OCI-M1 (cell line): ENCODE data around the gene TIMM23.
"Not testable (repeated sequence)": the region's sequence is repeated elsewhere in the genome, so short reads cannot be mapped to it uniquely, and the experiment has no call there.

ENCODE experiments used
- DNase-seq: peaks from one replicate; lab custom pipeline; 2025; lab: John Stamatoyannopoulos, UW

Gene TIMM23

DNA sequence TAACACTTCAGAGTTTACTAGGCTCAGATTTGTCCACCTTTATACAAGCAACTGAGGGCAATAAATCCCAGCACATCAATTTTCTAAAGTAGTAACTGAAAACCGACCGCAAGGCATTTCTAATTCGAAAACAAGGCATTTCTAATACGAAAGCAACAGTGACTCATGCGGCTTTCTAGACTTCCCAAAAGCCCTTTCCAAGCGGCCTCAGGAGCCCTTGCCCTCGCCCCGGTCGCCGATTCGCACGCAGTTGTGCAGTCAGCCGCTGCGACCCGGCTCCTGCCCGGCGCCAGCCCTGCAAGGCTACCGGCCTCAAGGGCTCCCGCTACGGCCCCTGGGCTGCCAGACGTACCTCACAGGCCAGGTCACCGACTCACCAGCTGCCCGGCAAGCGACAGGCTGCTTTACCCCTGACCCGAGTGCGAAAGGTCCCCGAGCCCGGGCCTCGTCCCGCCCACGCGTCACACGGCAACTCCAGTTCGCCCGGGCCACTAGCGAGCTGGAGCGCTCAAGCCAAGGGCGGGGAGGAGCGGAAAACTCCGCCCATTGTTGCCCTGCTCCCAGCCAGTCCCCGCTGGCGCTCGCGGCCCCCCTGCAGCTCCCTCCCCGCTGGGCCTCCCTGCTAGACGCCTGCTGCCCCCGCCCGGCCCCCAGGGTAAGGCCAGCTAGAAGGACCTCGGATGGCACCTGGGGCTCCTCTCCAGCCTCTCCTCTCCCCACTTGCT, 50.9 kb downstream of the TIMM23 start:
- peak; percentile 98 for DNase-seq

DNA sequence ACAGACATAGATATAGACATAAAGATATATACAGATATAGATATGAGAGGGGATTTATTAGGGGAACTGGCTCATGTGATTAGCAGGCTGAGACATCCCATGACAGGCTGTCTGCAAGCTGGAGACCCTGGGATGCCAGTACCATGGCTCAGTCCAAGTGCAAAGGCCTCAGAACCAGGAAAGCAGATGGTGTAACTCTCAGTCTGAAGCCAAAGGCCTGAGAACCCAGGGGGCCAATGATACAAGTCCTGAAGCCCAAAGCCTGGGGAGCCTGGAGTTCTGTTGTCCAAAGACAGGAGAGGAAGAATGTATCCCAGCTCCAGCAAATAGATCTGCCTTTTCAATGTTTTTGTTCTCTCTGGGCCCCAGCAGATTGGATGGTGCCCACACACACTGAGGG, 52.7 kb downstream of the TIMM23 start:
- no peak for DNase-seq

DNA sequence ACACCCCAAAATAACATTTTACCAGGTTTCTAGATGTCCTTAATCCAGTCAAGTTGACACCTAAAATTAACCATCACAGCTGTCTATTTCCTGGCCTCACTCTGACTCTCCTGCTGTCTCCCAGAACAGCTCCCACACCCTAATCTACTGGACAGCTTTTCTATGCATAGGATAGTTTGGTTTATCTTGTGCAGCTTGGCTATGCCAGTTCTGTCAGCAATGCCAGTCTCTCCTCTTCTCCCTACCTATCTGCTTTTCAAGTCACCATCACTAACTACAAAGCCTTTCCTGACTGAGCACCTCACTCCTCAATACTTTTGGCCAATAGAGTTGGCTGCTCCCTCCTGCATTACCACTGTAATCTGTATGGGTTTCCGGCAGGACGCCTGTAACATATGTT, 53.1 kb downstream of the TIMM23 start:
- DNase-seq: no peak

DNA sequence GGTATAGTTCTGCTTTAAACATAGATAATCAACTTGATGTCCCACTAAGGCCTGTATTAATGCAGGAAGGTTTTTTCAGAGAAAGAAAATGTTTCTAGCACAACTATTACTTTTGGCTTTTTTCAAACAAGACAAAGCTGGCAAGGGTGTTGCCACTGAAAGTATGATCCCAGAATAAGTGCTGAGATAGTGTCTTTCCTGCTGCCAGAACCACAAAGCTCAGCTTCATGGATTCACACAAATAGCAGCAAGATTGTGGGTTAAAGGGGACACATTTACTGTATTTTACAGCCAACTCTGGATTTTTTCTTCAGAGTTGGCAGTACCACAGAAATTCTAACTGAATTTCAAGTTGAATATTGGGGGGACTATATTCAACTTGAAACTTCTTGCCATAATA, 53.8 kb downstream of the TIMM23 start:
- no peak for DNase-seq

DNA sequence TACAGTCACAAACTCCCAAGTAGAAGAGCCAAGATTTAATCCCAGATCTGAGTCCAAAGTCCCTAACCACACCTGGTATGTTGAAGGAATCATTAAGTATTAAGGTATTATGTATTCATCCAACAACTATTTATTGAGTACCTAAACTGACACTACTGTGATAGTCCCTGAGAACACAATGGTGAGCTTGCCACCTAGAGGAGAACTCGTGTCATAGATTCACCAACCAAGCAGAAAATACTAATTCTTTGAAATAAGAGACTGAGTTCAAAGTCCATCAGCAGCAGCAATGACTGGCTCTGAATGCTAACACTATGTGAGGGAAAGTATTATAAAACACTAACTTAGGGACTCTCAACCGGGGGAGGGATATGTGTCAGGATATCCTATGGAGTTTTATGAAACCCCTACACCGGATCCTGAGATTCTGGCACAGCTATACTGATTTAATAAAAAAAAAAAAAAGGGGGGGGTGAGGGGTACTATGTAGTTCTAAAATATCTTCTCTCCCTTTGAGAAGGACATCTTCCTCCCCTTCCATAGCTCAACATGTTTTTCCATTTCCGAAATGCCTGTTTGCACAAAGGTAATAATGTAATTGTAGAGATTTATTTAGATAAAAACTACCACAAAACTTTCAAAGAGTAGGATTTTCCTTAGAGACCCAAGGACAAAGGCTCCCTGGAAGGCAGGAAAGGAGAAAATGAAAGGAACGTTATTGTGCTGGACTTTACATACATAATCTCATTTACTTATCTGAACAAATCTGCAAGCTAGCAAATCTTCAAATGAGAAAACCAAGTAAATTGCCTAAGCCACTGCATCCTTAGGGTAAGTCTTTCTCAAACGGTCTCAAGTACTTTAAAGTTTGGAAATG, 56.5 kb downstream of the TIMM23 start:
- peak; percentile 84 for DNase-seq

DNA sequence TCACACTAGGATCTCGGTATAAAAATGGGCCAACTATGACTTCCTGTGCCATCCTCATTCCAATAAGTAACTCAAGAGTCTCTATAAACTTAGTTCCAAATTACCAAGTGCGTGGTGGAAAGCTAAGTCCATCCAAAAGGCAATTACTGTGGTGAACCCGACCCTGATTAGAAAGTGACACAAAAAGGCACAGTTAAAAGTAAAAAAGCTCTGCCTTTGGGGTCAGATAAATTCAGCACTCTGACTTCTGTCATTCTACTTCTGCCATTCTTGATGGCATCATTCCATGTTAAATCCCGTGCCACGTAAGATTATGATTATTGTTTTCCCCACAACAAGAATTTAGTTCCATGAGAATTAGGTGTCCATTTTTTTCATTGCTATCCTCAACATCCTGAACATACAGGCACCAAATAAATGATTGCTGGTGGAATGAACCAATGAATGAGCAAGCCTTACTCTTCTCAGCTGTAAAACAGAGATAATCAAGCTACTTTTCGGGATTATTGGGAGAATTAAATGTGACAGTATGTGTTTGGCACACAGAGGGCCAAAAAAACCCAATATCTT, 57.3 kb downstream of the TIMM23 start:
- DNase-seq: peak; percentile 54

DNA sequence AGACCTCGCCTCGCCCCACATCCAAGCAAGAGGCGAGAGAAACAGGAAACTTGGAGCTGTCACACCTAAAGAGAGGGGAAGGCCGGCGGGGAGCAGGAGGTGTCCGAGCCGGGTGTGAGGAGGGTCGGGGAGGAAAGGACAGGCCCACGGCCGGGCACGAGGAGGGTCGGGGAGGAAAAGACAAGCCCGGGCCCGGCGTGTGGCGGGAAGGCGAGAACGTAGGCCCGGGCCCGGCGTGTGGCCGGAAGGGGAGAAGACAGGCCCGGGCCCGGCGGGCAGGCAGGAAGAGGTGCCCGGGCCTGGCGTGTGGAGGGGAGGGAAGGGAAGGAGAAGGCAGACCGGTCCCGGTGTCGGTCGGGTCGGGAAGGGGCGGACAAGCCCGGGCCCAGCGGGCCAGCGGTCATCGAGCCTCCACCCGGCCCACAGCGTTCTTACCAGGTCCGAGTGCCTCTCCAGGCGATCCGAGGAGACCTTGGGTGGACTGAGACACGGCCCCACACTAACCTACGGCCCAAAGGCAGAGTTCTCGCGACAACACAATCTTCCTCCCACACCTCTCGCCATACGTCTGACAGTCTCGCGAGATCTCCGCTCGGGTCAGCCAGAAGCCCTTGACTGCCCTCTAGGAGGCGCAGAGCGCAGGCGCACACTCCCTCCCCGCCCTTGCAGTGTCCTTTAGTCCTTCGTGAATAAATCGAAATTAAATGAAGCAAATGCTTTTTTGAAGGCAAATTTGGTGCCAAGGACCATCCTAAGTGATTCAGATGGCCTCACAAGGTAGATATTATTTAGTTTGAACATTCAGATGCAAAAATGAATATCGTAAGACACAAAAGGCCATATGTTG, 58.0 kb downstream of the TIMM23 start, which contains the start of gene NCOA4:
Gene NCOA4 (minus strand): TSS at position 533 of the 847 bp plus-strand sequence. CDS start 13,943 bp downstream, outside the sequence.
- DNase-seq: peak; percentile 99

DNA sequence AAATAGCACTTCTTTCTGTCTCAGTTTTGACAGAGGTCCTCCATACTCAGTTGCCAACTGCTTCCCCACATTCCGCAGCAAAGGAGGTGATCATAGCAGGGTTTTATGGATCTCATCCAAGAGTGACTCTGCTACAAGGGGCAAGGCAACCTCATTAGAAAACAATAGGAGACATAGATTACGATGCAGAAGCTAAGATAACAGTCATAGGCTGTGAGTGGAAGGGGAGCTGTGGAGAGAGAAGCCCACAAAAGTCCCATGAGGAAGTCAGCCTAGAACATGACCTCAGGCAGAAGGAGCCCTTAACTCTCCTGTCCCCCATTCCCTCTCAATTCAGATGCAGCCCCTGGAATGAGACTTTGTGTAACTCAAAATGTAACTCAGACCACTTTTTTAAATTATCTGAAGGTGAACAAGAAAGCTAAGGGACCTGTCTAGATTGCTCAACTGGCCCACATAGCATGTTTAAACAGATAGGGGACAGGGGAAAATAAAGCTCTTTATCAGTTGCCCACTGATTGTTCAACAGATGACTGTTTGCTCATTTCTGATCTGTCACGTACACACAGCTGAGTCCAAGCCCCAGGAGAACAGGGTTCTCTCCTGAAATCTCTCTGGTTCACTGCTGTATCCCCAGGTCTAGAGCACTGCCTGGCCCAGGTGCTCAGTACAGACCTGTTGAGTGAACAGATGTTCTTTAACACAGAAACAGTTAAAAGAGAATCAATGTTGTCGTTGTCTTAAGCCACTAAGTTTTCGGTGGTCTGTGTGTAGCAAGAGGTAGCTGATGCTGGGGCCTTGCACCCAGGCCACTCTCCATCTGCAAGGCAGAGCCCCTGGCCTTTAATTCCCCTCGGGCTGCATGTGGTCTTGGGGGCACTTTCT, 59.6 kb downstream of the TIMM23 start:
- peak; percentile 54 for DNase-seq

DNA sequence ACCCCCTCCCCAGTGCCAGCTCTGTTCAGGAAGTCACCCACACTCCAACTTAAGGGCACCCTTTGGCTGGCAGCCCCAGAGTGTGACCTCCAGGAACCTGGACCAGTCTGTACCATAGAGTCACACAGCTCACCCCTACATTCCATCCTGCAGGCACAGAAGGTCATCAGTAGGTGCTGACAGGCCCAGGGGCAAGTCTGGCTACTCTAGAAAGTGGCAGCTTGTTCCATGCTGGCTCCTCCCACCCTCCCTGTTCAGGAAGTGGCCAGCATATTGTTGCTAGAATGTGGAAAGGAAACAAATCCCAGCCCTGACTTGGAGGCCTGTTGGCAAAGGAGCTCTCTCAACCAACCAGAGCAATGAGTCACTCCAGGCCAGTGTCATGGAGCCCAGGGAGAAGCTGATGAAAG, 61.3 kb downstream of the TIMM23 start:
- DNase-seq: peak; percentile 13

DNA sequence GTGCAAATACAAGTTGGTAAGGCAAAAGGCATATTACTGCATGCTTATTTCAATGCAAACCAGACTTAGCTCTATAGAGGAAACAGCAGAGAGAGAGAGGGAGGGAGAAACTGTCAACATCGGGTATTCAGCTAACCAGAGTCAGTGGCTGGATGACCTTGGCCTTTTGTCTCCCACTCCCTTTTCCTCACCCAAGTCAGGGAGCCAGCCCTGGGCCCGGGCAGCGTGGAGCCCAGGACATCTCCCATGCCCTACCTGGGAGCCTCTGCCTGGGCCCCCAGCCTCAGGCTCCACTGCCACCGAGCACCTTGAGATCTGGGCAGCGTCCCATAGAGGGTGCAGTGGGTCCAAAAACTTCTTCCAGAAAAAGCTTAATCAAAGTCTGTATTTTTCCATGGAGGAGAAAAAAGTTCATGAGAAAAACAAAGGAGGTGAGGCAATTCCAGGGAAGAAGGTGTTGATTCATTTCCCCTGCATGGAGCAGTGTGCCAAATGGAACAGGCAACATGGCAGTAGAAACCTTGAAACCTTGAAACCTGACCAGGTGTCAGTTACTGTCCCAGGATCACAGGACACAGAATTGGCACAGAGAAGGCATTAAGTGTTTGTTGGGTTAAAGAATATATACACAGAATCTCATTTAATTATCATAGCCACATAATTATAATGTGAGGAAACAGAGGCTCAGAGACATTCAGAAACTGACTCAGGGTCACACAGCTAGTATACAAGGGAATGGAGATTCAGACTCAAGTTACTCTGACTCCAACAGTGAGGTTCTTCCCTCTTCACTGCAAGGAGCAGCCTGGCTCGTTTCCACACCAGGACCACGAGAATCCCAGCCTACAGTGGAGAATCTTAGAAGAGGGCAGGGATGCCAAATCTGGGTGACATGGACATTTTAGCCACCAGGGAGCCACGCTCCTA, 63.9 kb downstream of the TIMM23 start:
- DNase-seq: no peak

DNA sequence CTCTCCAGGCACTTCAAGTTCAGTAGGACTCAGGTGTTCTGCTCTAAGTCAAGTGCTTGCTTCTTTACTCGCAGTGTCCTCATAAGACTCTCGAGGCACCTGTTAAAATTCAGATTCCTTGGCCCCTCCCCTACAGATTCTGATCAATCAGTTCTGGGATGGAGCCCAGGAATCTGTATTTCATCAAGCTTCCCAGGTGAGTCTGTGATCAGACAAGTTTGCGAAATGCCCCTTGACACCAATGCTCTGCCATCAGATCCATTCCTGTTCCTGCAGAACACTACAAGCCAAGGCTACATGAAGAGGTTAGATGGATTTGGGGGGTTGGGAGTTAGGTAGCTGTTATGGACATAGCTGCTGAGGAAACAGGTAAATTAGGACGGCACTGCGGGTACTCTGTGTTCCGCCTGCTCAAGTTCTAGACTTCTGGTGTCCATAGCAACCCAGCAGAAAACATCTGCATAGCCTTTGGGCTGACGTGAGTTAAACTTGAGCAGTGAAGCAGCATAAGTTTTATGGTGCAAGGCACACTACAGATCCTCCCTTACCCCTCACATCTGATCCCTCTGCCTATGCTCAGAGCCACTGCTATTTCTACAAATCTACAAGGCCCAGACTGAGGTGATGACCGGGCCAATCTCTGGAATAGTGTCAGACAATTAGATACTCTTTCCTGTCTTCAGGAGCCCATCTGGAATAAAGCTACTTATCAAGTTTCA, 65.0 kb downstream of the TIMM23 start:
- no peak for DNase-seq

DNA sequence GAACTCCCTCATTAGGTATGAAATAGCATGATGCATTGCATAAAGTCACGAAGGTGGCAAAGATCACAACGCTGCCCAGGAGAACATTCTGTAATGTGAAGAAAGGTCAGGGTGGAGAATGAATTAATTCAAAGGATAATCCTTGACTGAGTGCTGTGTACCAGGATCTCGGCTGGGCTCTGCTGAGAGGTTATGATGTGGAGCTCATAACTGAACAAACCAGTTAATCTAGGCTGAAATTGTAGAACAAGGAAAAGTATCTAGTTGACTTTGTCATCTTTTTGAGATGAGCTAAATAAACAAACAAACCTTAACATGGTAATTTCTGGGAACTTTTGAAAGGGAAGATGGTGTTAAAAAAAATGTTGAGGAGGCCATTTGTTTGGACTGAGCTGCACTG, 67.7 kb downstream of the TIMM23 start:
- no peak for DNase-seq

DNA sequence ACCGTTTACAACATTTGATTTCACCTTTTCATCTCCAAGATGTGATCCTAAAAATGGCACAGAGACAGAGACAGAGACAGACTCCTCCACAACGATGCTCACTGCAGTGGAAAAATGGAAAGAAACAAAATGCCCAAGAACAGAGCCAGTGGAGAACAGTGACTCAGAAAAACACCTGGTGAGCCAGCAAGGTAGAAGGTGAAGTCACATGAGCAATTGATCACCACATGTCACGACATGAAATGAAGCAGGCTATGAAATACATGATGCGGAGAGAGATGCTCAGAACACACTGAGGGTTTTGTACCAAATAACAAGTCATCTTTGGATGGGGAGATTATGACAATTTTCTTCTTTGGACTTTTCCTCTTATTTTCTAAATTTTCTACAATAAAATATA, 70.2 kb downstream of the TIMM23 start:
- no peak for DNase-seq

DNA sequence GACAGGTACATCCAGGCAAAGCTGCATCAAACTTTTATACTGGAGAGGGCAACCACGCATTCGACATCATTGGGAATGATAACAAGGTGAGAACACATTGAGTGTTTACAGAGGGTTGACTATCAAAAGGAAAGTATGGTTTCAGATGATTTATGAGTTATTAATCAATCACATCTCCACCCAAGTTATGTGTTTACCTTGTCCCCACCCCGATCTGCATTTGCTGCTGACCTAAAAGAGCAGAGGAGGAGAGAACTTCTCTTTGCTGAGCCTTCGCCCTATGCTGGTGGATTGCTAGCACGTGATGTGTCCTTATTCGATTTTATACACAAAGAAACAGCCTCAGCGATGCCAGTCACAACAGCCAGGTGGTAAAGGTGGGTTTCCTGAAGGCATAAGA, 74.0 kb downstream of the TIMM23 start, which contains the start of gene MSMB:
Gene MSMB (minus strand): TSS at position 9 of the 400 bp plus-strand sequence. CDS start 32 bp downstream, outside the sequence.
- no peak for DNase-seq

DNA sequence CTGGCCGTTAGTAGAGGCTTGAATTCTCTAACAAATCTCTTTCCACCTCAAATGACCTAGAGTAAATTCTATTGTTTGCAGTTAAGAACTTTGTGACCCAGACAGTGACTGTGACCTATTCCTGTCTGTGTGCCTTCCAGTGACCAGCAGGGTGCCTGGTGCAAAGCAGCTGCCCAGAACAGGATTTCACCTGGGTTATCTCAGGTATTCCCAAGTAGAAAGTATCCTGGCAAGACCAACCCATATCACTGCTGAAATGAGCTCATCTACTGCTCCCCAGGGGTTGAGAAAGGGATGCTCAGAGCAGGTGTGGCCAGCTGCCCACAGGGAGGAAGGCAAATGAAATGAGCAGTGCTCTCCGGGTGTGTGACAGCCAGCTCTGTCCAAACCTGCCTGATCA, 75.9 kb downstream of the TIMM23 start:
- DNase-seq: no peak

DNA sequence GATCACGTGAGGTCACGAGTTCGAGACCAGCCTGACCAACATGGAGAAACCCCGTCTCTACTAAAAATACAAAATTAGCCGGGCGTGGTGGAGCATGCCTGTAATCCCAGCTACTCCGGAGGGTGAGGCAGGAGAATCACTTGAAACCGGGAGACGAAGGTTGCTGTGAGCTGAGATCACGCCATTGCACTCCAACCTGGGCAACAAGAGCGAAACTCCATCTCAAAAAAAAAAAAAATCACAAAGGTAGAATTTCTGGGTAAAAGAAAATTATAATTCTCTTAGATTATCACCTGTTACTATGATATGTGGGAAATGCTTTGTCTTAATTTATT, 77.2 kb downstream of the TIMM23 start:
- DNase-seq: not testable (repeated sequence)

DNA sequence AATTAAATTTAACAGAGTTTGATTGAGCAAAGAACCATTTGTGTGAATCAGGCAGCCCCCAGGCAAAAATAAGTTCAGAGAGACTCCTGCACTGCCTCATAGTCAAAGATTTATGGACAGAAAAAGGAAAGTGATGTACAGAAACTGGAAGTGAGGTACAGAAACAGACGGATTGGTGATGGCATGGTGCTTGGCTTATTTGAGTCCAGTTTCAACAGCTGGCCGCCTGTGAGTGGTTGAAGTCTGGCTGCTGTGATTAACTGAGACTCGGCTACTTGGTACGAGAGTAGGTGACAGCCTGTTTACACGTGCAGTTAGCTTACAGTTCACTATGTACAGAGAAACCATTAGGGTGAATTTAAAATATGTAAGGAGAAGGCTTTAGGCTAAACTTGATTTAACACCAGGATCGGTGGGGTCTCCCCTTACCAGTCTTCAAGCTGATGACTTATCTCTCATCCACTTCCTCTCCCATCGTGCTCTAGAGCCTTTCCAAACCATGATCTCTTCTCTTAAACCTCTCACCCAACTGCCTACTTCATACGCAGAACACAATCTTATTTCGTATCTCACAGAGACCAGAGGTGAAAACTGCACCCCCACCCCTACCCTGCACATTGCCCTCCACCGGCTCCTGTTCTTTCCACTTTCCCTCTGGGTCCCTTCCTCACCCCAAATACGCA, 78.8 kb downstream of the TIMM23 start:
- DNase-seq: peak; percentile 27

DNA sequence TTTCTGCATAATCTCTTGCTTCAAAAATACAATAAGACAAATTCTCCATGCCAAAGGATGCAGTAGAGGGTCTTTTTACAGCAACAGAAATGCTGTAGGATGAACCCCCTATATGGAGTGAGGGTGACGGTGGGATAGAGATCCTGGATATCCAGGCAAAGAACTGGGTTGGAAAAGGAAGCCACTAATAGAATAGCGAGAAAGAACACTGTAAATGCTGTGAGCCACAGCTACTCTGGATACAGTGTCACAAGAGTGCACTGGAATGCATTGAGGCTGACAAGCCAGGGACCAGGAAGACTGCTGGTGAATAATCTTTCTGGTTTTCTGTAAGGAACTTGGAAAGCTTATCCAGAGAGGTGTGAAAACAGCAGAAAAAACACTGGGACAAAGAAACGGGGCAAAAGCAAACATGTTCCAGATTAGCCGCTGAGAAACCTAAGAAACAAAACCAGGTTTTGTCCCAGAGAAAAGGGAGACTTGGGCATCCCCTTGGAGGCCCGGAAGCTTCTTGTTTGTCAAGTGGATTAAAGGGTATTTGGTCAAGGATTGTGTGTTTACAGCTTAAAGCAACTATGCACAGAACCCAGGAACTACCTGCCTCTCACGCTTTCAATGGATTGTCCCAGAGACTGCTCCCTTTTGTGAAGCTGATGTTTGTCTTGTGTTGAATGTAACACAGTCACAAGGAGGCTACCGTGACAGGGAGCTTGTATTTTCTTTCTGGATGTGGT, 79.9 kb downstream of the TIMM23 start:
- no peak for DNase-seq
